GM12878 (cell line): ENCODE measurements around the gene HOOK2.

Experiments used
- BHLHE40 ChIP-seq, 2 experiments: fragments of 450-650 bp in 1 of 2; IDR thresholded peaks; 2 replicates each; pipeline ENCODE4 v1.6.1; 2011 to 2017; ENCODE audit warnings: low read depth in 2 of 2, borderline replicate concordance in 1 of 2, improper control_type of control experiment in 1 of 2, low read length in 1 of 2, mild to moderate bottlenecking in 1 of 2
- CHD2 ChIP-seq: IDR thresholded peaks from 2 replicates; pipeline ENCODE4 v1.6.1; 2011; ENCODE audit warnings: low read depth, low read length, improper control_type of control experiment, borderline replicate concordance
- CREM ChIP-seq: IDR thresholded peaks from 2 replicates; pipeline ENCODE4 v1.6.1; 2014; ENCODE audit warnings: antibody characterized with exemption, low read depth
- HCFC1 ChIP-seq: fragments of 150-350 bp; IDR thresholded peaks from 2 replicates; pipeline ENCODE4 v1.6.1; 2014; ENCODE audit warnings: low read length
- POLR2A ChIP-seq: IDR thresholded peaks from 2 replicates; pipeline ENCODE4 v1.6.1; 2011; ENCODE audit warnings: low read depth, mild to moderate bottlenecking, low read length
- TF ChIP-seq, protein P1 (sequence below), 3 experiments: IDR thresholded peaks in 2 of 3; conservative IDR thresholded peaks in 1 of 3; 2 replicates each; pipeline ENCODE4 v1.5.1; 2011; ENCODE audit warnings: low read depth in 3 of 3, low read length in 3 of 3, mild to moderate bottlenecking in 3 of 3, control low read depth in 2 of 3, moderate library complexity in 2 of 3, inconsistent platforms in 1 of 3, mixed read lengths in 1 of 3; ENCODE audit not compliant: control insufficient read depth in 2 of 3, insufficient read depth in 1 of 3; ENCODE audit errors: extremely low read depth in 1 of 3

DNA sequence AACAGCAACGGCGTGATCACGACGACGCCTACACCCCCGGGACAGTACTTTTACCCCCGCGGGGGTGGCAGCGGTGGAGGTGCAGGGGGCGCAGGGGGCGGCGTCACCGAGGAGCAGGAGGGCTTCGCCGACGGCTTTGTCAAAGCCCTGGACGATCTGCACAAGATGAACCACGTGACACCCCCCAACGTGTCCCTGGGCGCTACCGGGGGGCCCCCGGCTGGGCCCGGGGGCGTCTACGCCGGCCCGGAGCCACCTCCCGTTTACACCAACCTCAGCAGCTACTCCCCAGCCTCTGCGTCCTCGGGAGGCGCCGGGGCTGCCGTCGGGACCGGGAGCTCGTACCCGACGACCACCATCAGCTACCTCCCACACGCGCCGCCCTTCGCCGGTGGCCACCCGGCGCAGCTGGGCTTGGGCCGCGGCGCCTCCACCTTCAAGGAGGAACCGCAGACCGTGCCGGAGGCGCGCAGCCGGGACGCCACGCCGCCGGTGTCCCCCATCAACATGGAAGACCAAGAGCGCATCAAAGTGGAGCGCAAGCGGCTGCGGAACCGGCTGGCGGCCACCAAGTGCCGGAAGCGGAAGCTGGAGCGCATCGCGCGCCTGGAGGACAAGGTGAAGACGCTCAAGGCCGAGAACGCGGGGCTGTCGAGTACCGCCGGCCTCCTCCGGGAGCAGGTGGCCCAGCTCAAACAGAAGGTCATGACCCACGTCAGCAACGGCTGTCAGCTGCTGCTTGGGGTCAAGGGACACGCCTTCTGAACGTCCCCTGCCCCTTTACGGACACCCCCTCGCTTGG lies 16.9 kb upstream of the HOOK2 start:
- TF ChIP-seq BHLHE40 (IDR thresholded peaks at IDR 0.05; ENCODE audit: borderline replicate concordance in 1 of 2, low read depth in 2 of 2, low read length in 1 of 2) (peak in 1 of 2 experiments; percentile 39; a peak in 1 of 4 replicates), CHD2 (0 out of 2 replicates have a peak, but pooled peaks have one; percentile 10), CREM (peak; percentile 41; the same call in 1 of the 2 replicates), HCFC1 (no peak), POLR2A (peak; percentile 81)
- TF ChIP-seq, protein P1, sequence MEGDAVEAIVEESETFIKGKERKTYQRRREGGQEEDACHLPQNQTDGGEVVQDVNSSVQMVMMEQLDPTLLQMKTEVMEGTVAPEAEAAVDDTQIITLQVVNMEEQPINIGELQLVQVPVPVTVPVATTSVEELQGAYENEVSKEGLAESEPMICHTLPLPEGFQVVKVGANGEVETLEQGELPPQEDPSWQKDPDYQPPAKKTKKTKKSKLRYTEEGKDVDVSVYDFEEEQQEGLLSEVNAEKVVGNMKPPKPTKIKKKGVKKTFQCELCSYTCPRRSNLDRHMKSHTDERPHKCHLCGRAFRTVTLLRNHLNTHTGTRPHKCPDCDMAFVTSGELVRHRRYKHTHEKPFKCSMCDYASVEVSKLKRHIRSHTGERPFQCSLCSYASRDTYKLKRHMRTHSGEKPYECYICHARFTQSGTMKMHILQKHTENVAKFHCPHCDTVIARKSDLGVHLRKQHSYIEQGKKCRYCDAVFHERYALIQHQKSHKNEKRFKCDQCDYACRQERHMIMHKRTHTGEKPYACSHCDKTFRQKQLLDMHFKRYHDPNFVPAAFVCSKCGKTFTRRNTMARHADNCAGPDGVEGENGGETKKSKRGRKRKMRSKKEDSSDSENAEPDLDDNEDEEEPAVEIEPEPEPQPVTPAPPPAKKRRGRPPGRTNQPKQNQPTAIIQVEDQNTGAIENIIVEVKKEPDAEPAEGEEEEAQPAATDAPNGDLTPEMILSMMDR (IDR thresholded peaks at IDR 0.05 in 2 of 3, conservative IDR thresholded peaks at IDR 0.05 in 1 of 3; ENCODE audit: control insufficient read depth in 2 of 3, extremely low read depth in 1 of 3, insufficient read depth in 1 of 3, low read depth in 3 of 3, low read length in 3 of 3) = no peak
